Ectodermal cell (in vitro differentiated cells): ENCODE measurements around the gene AP1M2.
"Not testable (repeated sequence)": the region's sequence is repeated elsewhere in the genome, so short reads cannot be mapped to it uniquely, and the experiment has no call there.

ENCODE experiments used
- H3K27ac ChIP-seq: 2 replicates; pipeline ENCODE4 v1.7.0; 2013; ENCODE audit warnings: mild to moderate bottlenecking, low read depth, low read length; ENCODE audit not compliant: insufficient read depth, poor library complexity, severe bottlenecking
- H3K27me3 ChIP-seq: 2 replicates; pipeline ENCODE4 v1.7.0; 2013; ENCODE audit warnings: mild to moderate bottlenecking, low read length; ENCODE audit not compliant: insufficient read depth, control insufficient read depth, poor library complexity, severe bottlenecking
- H3K36me3 ChIP-seq: one replicate; pipeline ENCODE4 v1.7.0; 2013; ENCODE audit warnings: low read length; ENCODE audit not compliant: control insufficient read depth, insufficient read depth
- H3K4me1 ChIP-seq: one replicate; pipeline ENCODE4 v1.7.0; 2013; ENCODE audit warnings: low read length; ENCODE audit not compliant: control insufficient read depth, insufficient read depth
- H3K4me3 ChIP-seq: 2 replicates; pipeline ENCODE4 v1.7.0; 2013; ENCODE audit warnings: low read depth, low read length, control low read depth; ENCODE audit not compliant: insufficient read depth
- H3K9me3 ChIP-seq: 2 replicates; pipeline ENCODE4 v1.7.0; 2013; ENCODE audit warnings: mild to moderate bottlenecking, low read length, moderate library complexity; ENCODE audit not compliant: control insufficient read depth
- WGBS, 2 experiments: methylation state at CpG; one replicate each; pipeline ENCODE4 v1.1.7; 2013; ENCODE audit warnings: missing lambda C conversion rate in 2 of 2; 5-methylcytosine and 5-hydroxymethylcytosine counted together

AP1M2 gene

DNA sequence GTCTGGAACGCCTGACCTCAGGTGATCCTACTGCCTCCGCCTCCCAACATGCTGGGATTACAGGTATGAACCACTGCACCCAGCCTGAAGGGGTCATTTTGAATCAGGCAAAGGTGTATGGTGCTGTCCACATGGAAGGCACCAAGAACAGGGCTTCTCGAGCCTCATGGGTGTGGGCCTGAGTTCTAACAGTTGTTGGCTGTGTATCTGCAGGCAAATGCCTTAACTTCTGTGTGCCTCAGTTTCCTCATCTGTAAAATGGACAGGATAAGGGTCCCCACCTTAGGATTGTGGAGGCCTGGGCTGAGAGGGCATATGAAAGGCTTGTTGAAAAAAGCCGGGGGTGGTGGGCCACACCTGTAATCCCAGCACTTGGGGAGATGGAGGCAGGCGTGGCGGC is 9.2 kb downstream of the AP1M2 start:
- H3K27ac ChIP-seq = no peak overlapping the region
- no peaks in the 10 kb centered on the region for H3K36me3 ChIP-seq
- no peaks in the 10 kb centered on the region for H3K27me3 ChIP-seq
- H3K4me3 ChIP-seq = no peak overlapping the region
- WGBS, 2 experiments = 93 to 94% methylated on average over 6 of the region's 6 CpGs
- H3K4me1 ChIP-seq = no peaks in the 10 kb centered on the region
- H3K9me3 ChIP-seq = no peaks in the 10 kb centered on the region

DNA sequence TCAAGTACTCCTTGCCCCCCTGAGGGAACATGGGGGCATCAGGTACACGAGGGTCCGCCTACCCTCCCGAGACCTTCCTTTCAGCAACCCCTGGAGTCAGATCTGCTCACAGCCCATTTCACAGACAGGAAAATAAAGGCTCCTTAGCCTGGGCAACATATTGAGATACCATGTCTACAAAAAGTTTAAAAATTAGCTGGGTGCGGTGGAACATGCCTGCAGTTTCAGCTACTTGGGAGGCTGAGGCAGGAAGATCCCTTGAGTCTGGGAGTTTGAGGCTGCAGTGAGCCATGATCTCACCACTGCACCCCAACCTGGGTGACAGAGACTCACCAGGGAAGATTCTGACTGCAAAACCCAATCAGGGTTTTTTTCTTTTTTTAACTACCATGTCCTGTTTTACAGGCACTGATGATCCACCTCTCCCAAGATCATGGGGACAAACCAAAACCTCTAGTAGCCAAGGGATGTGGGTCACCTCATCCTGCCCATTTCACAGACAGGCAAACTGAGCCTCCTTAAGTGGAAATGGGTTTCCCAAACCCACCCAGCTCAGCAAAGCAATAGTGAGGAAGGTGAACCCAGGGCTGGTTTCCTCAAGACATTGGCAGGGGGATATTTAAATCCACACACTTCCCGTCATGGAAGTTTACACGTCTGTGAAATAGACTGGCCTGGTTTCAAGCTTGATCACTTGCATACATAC is 11.9 kb downstream of the AP1M2 start:
- WGBS, 2 experiments = 89 to 92% methylated on average over 6 of the region's 6 CpGs
- Histone ChIP-seq H3K27me3 (no peaks in the 10 kb centered on the region), H3K27ac (no peak overlapping the region), H3K36me3 (no peaks in the 10 kb centered on the region), H3K4me3 (no peak overlapping the region), H3K9me3 (no peaks in the 10 kb centered on the region), H3K4me1 (no peaks in the 10 kb centered on the region)

DNA sequence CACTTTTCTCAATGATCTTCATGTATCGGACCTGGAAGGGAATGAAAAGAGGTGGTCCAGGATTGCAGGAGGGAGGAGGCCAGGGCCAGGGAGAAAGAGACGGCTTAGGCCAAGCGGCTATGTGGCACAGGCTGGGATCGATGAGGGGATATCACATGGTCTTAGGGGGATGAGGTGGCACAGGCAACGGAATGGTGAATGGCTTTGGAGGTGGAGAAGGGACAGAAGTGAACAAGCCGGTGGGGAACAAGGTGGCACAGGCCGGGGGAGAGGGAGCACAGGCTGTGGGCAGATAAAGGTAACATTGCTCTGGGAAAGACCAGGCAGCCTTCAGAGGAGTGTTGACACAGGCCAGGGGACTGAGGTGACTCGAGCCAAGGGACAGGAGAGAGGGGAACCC is 12.7 kb downstream of the AP1M2 start:
- H3K4me1 ChIP-seq = no peaks in the 10 kb centered on the region

DNA sequence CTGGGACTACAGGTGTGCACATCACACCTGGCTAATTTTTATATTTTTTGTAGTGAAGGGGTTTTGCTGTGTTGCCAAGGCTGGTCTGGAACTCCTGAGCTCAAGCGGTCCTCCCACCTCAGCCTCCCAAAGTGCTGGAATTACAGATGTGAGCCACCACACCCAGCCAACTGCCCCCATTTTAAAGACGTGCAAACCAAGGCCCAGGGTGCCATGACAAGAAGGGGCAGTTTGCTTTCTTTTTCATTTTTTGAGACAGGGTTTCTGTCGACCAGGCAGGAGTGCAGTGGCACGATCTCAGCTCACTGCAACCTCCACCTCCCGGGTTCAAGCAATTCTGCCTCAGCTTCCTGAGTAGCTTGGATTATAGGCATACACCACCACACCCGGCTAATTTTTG is 13.3 kb downstream of the AP1M2 start:
- H3K36me3 ChIP-seq, H3K9me3 ChIP-seq, H3K27me3 ChIP-seq, H3K4me3 ChIP-seq, H3K27ac ChIP-seq, H3K4me1 ChIP-seq: not testable (repeated sequence)
- 94 to 96% methylated on average over 6 of the region's 6 CpGs for WGBS, 2 experiments

More for the DNA sequence above, 12.7 kb downstream of the AP1M2 start:
- H3K36me3 ChIP-seq = no peaks in the 10 kb centered on the region
- no peaks in the 10 kb centered on the region for H3K27me3 ChIP-seq
- H3K27ac ChIP-seq = no peak overlapping the region
- whole genome bisulfite sequencing, 2 experiments = 92 to 93% methylated on average over 8 of the region's 8 CpGs
- no peaks in the 10 kb centered on the region for H3K9me3 ChIP-seq
- no peak overlapping the region for H3K4me3 ChIP-seq

DNA sequence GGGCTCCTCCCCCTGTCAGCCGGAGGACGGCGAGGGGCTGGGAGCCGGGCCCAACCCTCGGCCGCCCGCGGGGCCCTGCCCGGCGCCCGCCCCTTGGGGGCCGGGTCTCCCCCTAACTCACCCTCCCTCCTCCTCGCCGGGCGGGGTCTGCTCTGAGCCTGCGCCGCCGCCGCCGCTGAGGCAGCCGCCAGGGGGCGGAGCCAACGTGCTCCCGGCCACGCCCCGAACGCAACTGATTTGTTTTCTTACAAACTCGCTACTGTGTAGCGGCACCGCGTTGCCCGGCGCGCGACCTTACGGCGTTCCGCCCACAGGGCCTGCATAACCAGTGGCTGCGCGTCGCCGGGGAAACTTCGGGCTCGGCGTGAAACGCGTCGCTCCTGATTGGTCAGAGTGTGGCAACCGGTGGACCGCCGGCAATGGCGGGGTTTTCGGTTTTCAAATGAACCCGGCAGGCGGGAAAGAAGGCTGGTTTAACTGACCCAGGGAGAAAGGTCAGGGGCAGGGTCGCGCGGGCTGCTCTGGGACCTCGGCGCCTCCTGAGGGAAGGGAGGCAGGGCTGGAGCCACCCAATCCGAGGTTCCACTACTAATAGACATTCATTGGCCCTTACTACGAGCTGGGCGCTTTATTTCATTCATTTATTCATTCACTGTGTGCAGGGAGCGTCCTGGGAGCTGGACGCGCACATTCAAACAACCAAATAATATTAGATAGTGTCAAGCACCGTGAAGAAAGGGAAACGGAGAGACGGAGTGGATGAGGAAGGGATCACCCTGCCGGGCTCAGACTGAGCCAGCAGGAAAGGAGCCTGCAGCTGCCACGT is 18.1 kb downstream of the AP1M2 start, which contains the start of gene CDKN2D:
Gene CDKN2D, minus strand, starts transcription at position 154 of the 826 bp plus-strand sequence. CDS start 326 bp downstream, outside the sequence.
- 0 to 1% methylated on average over 68 to 71 of the region's 71 CpGs for WGBS, 2 experiments
- H3K4me3 ChIP-seq = peak within 1 kb of the TSS; percentile 62
- H3K36me3 ChIP-seq = no peaks in the 10 kb centered on the region
- no peaks in the 10 kb centered on the region for H3K9me3 ChIP-seq
- H3K27ac ChIP-seq = peak within 1 kb of the TSS; percentile 76
- peaks cover 4% of the 10 kb centered on the region for H3K4me1 ChIP-seq
- H3K27me3 ChIP-seq = peaks cover 22% of the 10 kb centered on the region

DNA sequence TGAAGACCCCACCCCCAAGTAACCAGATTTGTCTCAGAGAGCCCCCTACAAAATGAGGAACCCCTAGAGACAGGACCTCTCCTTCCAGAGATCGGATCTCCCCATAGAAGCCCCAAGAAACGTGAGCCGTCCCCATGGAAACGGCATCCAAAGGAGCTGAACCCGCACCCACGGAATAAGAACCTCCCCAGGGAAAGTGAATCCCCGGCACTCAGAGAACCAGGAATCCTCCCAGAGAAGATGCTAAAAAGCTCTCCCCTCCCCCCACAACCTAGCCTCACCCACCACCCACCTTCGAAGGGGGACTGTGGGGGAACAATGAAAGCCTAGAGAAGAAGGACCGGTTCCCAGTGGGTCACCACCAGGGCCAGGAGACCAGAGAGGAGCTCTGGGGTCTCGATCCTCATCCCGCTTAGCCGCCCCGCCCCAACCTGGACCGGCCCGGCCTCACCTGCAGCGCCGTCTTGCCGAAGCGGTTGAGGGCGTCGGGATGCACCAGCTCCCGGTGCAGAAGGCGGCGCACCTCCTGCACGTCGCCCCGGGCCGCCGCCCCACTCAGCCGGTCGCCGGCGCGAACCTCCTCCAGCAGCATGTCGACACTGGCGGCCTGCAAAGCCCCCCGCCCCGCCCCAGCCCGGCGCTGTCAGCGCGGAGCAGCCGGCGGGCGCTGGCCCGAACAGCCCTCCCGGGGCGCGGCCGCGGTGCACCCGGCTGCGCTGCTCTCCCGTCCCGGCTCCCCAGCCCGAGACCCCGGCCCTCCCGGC is 18.9 kb downstream of the AP1M2 start:
- WGBS, 2 experiments = 2% methylated on average over 58 of the region's 58 CpGs
- peak overlapping the region; percentile 52 for H3K4me3 ChIP-seq
- no peaks in the 10 kb centered on the region for H3K36me3 ChIP-seq
- H3K27me3 ChIP-seq = peaks cover 22% of the 10 kb centered on the region
- no peak overlapping the region for H3K27ac ChIP-seq
- peaks cover 4% of the 10 kb centered on the region for H3K4me1 ChIP-seq
- H3K9me3 ChIP-seq = no peaks in the 10 kb centered on the region

DNA sequence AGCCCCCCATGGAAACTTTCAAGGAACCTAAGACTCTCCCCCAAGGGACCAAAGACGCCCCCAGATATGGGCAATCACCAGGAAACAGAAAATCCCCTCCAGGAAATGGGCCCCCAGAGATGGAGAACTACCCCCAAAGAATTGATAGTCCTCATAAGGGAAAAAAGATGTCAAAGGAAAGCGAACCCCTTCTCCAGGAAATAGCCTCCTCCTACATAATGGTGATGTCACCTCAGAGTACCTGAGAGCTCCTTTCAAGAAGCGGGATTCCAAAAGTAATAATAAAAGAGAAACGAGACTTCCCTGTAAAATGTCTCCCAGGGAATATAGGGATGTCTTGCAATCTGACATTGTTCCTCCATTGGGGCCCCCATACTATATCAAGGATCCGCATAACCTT is 19.5 kb downstream of the AP1M2 start:
- no peak overlapping the region for H3K27ac ChIP-seq
- H3K9me3 ChIP-seq = no peaks in the 10 kb centered on the region
- 52 to 54% methylated on average over 5 of the region's 5 CpGs for WGBS, 2 experiments
- H3K4me3 ChIP-seq = peak overlapping the region; percentile 52
- H3K4me1 ChIP-seq = peaks cover 4% of the 10 kb centered on the region
- H3K27me3 ChIP-seq = peaks cover 22% of the 10 kb centered on the region
- H3K36me3 ChIP-seq = no peaks in the 10 kb centered on the region

DNA sequence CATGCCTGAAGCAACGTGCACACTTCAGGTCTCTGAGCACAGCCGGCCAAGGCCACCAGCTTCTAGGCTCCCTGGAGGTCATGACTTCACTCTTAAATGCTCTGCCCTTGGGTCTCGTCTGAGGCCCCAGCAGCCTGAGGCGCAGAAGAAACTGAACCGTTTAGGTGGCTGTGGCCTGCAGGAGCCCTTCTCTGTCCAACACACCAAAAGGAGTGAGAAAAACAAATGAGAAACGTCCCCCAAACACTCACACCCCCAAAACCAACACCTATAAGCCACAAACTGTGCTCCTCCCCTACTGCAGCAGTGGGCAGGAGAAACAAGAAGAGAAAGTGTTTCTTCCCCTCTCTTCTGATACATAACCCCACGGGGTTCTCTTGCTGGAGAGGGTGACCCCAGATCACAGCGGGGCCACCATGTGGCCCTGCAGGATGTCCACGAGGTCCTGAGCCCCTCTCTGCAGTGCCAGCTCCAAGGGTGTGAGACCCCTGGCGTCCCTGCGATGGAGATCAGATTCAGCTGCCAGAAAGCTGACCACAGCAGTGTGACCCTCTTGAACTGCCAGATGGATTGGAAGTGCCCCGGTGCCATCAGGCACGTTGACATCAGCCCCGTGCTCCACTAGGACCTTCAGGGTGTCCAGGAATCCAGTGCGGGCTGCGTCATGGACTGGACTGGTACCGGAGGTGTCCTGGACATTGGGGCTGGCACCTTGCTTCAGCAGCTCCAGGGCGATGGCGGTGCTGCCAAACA is 20.3 kb downstream of the AP1M2 start:
- 86 to 87% methylated on average over 19 of the region's 19 CpGs for whole genome bisulfite sequencing, 2 experiments
- Histone ChIP-seq H3K36me3 (no peaks in the 10 kb centered on the region), H3K27ac (no peak overlapping the region), H3K4me3 (no peak overlapping the region), H3K4me1 (peaks cover 4% of the 10 kb centered on the region), H3K9me3 (no peaks in the 10 kb centered on the region), H3K27me3 (peaks cover 22% of the 10 kb centered on the region)

DNA sequence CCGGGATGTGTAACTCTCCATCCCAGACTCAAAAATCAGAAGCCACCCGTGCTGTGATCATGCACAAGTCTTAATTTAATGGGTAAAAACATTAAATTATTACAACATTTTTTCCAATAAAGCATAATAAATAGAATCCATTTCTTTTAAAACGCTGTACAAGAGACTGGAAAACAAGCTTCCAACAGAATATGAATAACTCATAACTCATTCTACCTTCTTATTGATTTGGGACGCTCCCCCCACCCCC is 20.8 kb downstream of the AP1M2 start:
- H3K4me3 ChIP-seq = peak overlapping the region; percentile 79
- peaks cover 22% of the 10 kb centered on the region for H3K27me3 ChIP-seq
- no peaks in the 10 kb centered on the region for H3K9me3 ChIP-seq
- no peak overlapping the region for H3K27ac ChIP-seq
- H3K36me3 ChIP-seq = no peaks in the 10 kb centered on the region
- H3K4me1 ChIP-seq = peaks cover 4% of the 10 kb centered on the region
- 37 to 39% methylated on average over 4 of the region's 4 CpGs for WGBS, 2 experiments
